Measurements from ENCODE around the gene PITX3. TPM values are rescaled to one million over a fixed set of nuclear protein-coding genes. Genes with fewer than 3 reads are reported as not detected.

Gene PITX3
- total RNA-seq, 4 donors from 2014 or later = not detected

DNA sequence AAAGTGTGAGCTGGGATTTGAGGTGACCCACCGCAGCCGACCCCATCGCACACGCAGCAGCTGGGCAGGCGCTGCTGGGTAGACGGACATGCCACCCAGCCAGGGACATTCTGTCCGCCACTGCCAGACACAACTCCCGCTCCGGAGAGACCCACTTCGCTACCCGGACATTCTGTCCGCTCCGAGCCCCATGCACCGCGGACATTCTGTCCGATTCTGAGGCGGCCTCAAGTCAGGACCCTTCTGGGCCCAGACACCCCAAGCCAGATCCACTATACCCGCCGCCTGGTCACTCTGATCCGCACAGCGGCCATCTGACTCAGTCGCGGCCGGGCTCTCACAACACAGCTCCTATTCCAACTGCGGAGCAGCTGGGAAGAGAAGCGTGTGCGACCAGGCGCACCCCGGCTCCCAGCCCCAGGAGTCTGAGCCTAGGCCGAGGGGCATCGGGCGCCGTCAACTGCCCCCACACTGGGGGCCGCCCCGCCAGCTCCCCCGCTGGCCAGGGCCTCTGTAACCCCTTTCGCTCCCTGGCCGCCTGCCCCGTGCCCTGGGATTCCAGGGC, 763 bp downstream of the PITX3 start:
- H3K27me3 ChIP-seq = peaks cover 0 to 7% of the 10 kb centered on the region in 2 donors
- peaks cover 0 to 26% (median 13%) of the 10 kb centered on the region in 4 donors for H3K4me1 ChIP-seq
- peak overlapping the region in 1 of 4 donors; percentile 31 for H3K27ac ChIP-seq
- TF ChIP-seq, protein P1, sequence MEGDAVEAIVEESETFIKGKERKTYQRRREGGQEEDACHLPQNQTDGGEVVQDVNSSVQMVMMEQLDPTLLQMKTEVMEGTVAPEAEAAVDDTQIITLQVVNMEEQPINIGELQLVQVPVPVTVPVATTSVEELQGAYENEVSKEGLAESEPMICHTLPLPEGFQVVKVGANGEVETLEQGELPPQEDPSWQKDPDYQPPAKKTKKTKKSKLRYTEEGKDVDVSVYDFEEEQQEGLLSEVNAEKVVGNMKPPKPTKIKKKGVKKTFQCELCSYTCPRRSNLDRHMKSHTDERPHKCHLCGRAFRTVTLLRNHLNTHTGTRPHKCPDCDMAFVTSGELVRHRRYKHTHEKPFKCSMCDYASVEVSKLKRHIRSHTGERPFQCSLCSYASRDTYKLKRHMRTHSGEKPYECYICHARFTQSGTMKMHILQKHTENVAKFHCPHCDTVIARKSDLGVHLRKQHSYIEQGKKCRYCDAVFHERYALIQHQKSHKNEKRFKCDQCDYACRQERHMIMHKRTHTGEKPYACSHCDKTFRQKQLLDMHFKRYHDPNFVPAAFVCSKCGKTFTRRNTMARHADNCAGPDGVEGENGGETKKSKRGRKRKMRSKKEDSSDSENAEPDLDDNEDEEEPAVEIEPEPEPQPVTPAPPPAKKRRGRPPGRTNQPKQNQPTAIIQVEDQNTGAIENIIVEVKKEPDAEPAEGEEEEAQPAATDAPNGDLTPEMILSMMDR (IDR thresholded peaks at IDR 0.05) = no peak
- TF ChIP-seq POLR2A (IDR thresholded peaks at IDR 0.05) = no peak
- peak overlapping the region; percentile 24 to 58 (median 53) for H3K4me3 ChIP-seq
- H3K36me3 ChIP-seq = no peaks in the 10 kb centered on the region
- DNase-seq = no peak
- H3K9me3 ChIP-seq = no peaks in the 10 kb centered on the region

DNA sequence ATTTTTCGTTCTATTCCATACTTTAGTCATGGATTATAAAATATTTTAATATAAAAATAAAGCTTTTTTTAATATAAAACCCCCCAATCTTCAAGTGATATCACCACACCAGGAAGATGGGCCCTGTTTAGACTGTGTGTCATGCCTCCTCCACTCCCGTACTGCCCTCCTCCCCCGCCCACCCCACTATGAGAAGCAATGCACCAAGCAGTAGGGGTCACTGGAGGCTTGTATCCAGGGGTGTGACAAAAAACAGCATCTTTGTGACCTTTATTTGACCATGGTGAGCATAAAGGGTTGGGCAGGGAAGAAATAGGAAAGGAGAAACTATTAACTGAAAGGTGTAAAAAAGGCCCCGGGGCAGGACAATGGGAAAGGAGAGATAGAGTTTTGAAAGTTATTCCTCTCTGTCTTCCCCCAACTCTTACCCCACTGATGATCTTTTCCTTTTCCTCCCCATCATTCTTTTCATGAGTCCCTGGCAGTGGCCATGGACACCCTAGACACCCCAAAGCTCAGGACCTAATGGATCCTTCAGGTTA, 3.5 kb downstream of the PITX3 start:
- Histone ChIP-seq H3K27ac (no peak overlapping the region), H3K4me1 (peaks cover 0 to 21% (median 12%) of the 10 kb centered on the region in 4 donors), H3K4me3 (no peak overlapping the region), H3K9me3 (no peaks in the 10 kb centered on the region), H3K27me3 (peaks cover 0 to 7% of the 10 kb centered on the region in 2 donors), H3K36me3 (no peaks in the 10 kb centered on the region)
- DNase-seq = no peak
- TF ChIP-seq POLR2A (IDR thresholded peaks at IDR 0.05) = no peak
- TF ChIP-seq, protein P1 (IDR thresholded peaks at IDR 0.05) = no peak

DNA sequence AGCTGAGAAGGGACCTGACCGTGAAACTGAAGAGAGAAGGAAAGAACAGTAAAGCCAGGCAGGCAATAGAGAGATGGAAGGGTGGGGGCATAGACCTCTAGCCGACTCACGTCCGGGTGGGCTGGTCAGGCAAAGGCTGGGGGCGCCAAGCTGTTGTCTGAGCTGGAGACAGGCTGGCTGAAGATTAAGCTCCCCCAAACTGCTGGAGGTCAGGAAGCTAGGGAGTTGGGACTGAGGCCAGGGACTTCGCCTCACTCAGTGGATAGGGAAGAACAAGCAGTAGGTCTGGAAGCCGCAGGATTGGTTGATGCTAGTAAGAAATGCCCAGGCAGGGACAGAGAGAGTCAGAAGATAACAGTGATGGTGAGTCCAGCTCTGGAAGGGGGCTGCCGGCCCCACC, 5.3 kb downstream of the PITX3 start:
- Histone ChIP-seq H3K27me3 (peaks cover 0 to 13% of the 10 kb centered on the region in 2 donors), H3K36me3 (no peaks in the 10 kb centered on the region), H3K4me3 (no peak overlapping the region), H3K27ac (no peak overlapping the region), H3K4me1 (peaks cover 0 to 16% (median 11%) of the 10 kb centered on the region in 4 donors), H3K9me3 (no peaks in the 10 kb centered on the region)
- no peak for DNase-seq
- TF ChIP-seq, protein P1 (IDR thresholded peaks at IDR 0.05) = no peak
- TF ChIP-seq POLR2A (IDR thresholded peaks at IDR 0.05) = no peak

DNA sequence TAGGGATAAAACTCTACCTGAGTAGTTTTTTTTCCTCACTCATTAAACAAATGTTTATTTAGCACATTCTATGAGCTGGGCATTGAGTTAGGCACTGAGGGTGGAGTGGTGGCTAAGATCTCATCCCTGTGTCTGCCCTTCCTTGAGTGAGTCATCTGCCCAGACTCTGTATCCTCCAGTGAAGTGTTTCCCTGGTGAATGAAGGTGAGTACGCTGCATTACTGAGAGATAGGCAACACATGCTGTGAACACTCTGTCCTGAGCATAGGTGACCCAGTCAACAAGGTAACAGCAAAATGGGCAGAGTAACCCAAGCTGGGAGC, 5.8 kb downstream of the PITX3 start:
- Histone ChIP-seq H3K4me1 (peaks cover 0 to 16% (median 10%) of the 10 kb centered on the region in 4 donors), H3K27me3 (peaks cover 0 to 17% of the 10 kb centered on the region in 2 donors), H3K27ac (no peak overlapping the region), H3K36me3 (no peaks in the 10 kb centered on the region), H3K9me3 (no peaks in the 10 kb centered on the region), H3K4me3 (no peak overlapping the region)
- DNase-seq = peak in 1 of 3 donors; percentile 69
- TF ChIP-seq, protein P1 (IDR thresholded peaks at IDR 0.05) = no peak
- TF ChIP-seq POLR2A (IDR thresholded peaks at IDR 0.05) = no peak

DNA sequence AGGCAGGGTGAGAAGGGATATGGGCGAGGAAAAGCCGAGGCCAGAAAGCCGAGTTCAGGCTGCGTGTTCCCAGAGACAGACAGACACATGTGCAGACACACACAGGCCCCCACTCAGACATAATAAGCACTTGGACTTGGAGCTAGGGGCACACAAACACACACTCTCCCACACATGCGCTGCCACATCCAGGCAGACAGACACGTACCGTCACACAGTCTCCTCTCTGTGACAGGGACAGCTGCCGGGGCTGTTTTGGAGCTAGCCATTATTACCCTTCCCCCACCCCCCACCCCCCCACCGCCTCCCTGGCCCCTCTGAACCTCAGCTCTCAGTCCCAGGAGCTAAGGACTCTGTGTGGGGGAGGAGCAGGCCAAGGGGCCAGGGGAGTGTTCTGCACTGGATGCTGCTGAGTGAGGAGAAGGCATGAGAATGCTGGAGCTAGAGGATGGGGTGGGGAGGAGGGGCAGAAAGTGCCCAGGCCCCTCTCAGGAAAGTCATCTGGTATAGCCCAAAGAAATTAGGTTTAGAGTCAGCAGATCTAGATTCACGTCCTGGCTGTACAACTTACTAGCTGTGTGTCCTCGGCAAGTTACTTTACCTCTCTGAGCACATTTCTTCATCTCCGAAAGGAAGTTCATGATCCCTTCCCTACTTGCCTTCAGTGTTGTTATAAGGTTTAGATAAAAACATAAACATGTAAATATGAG, 6.3 kb downstream of the PITX3 start:
- Histone ChIP-seq H3K4me3 (no peak overlapping the region), H3K27ac (no peak overlapping the region), H3K36me3 (no peaks in the 10 kb centered on the region), H3K9me3 (no peaks in the 10 kb centered on the region), H3K4me1 (peaks cover 0 to 20% (median 13%) of the 10 kb centered on the region in 4 donors), H3K27me3 (peaks cover 0 to 14% of the 10 kb centered on the region in 2 donors)
- DNase-seq = no peak
- TF ChIP-seq, protein P1 (IDR thresholded peaks at IDR 0.05) = no peak
- TF ChIP-seq POLR2A (IDR thresholded peaks at IDR 0.05) = no peak

Data from Peyer's patch (tissue), 4 donors.